Transverse colon (tissue), 4 donors: ENCODE results near the gene WDHD1. TPM values are rescaled to one million over a fixed set of nuclear protein-coding genes. Genes with fewer than 3 reads are reported as not detected.
A peak's percentile ranks its signal among the peaks of the same experiment; 100 is the strongest.
"Not testable (repeated sequence)": the region's sequence is repeated elsewhere in the genome, so short reads cannot be mapped to it uniquely, and the experiment has no call there.

Experiments used
- DNase-seq: peaks from one replicate; pipeline ENCODE4 v3.0.0-alpha.2; 2019
- H3K27ac ChIP-seq, 4 donors: fragments of 200-600 bp; sonication (generic); 2 replicates each; pipeline ENCODE4 v1.5.1; 2016 to 2018; ENCODE audit warnings: inconsistent platforms in 4 of 4
- H3K27me3 ChIP-seq: fragments of 200-600 bp; sonication (generic); 2 replicates; pipeline ENCODE4 v1.5.1; 2017; ENCODE audit warnings: inconsistent platforms
- H3K36me3 ChIP-seq, 4 donors: fragments of 200-600 bp; sonication (generic); 2 replicates each; pipeline ENCODE4 v1.5.1; 2017 to 2019; ENCODE audit warnings: inconsistent platforms in 4 of 4
- H3K4me1 ChIP-seq, 4 donors: fragments of 200-600 bp; sonication (generic); 2 replicates each; pipeline ENCODE4 v1.5.1; 2017 to 2020; ENCODE audit warnings: inconsistent platforms in 4 of 4
- H3K4me3 ChIP-seq, 4 donors: fragments of 200-600 bp; sonication (generic); 1 replicate in 1 of 4; 2 replicates in 3 of 4; pipeline versions ENCODE4 v1.5.1 to v1.6.1; 2017 to 2019; ENCODE audit warnings: inconsistent platforms in 4 of 4
- H3K9me3 ChIP-seq, 2 donors: fragments of 200-600 bp; sonication (generic); 2 replicates each; pipeline ENCODE4 v1.5.1; 2017 to 2019; ENCODE audit warnings: inconsistent platforms in 2 of 2
- CTCF ChIP-seq, 5 experiments: fragments of 200-600 bp in 3 of 5; fragments of 450-650 bp in 2 of 5; sonication (generic) in 3 of 5; IDR thresholded peaks; 1 replicate in 2 of 5; 2 replicates in 3 of 5; pipeline ENCODE4 v1.5.1; 2016 to 2017; ENCODE audit warnings: antibody characterized with exemption in 5 of 5, inconsistent platforms in 3 of 5, mild to moderate bottlenecking in 2 of 5, moderate library complexity in 1 of 5
- EP300 ChIP-seq: sonication (generic); formaldehyde crosslinking; IDR thresholded peaks from one replicate; pipeline ENCODE4 v1.6.1; 2017; ENCODE audit warnings: antibody characterized with exemption, low read depth
- POLR2A ChIP-seq: fragments of 450-650 bp; IDR thresholded peaks from one replicate; pipeline ENCODE4 v1.6.1; 2016; ENCODE audit warnings: antibody characterized with exemption, mild to moderate bottlenecking, moderate library complexity
- POLR2AphosphoS5 ChIP-seq, 3 donors: sonication (generic); formaldehyde crosslinking; IDR thresholded peaks; one replicate each; pipeline ENCODE4 v1.6.1; 2016; ENCODE audit warnings: antibody characterized with exemption in 3 of 3
- WGBS, 2 donors: methylation state at CpG; one replicate each; pipeline ENCODE4 v1.1.5; 2018; ENCODE audit warnings: low coverage in 1 of 2; 5-methylcytosine and 5-hydroxymethylcytosine counted together
- in situ Hi-C, 4 donors: fragments of 200-750 bp; cut with MboI; loops; one replicate each; pipeline versions ENCODE4 v1.15.0 to v1.15.1; 2017; ENCODE audit warnings: low sequenced_read_pairs in 3 of 4, low pct_ligation_motif_present in 1 of 4, low pct_unique_long_range_greater_than_20kb in 1 of 4
- intact Hi-C: fragments of 100-400 bp; cut with DNase I; formaldehyde crosslinking; loops from one replicate; pipeline ENCODE4 v1.15.1; 2023; ENCODE audit warnings: low total_unique reads
- total RNA-seq, 4 donors: library from RNA; depleted of rRNA; stranded (reverse); fragments of >200 nt; gene quantifications; one replicate each; pipeline ENCODE4 v1.1.0, GENCODE V29; 2016

WDHD1 gene
- total RNA-seq, 4 donors from 2014 or later: 0.20 to 1.2 (median 1.1) TPM; not detected in 1

GRCh38 chr14:55028476-55028875 is 1.6 kb upstream of the WDHD1 start:
- TF ChIP-seq CTCF (IDR thresholded peaks at IDR 0.05) (no peak), EP300 (no peak), POLR2A (no peak), POLR2AphosphoS5 (IDR thresholded peaks at IDR 0.05) (no peak)
- Histone ChIP-seq H3K36me3 (peaks cover 0 to 11% (median 1%) of the 10 kb centered on the region in 4 donors), H3K4me1 (peaks cover 15 to 32% (median 25%) of the 10 kb centered on the region in 4 donors), H3K4me3 (peak overlapping the region in 1 of 4 donors; percentile 66), H3K27me3 (no peaks in the 10 kb centered on the region), H3K9me3 (no peaks in the 10 kb centered on the region), H3K27ac (no peak overlapping the region)
- WGBS, 2 donors: 65 to 69% methylated on average over 4 of the region's 4 CpGs
- intact Hi-C loops: no loop called here
- DNase-seq: no peak
- in situ Hi-C loops: no loop called here

- Histone ChIP-seq H3K27me3 (no peaks in the 10 kb centered on the region), H3K4me1 (peaks cover 15 to 32% (median 25%) of the 10 kb centered on the region in 4 donors), H3K27ac (peak overlapping the region in 2 of 4 donors; percentile 85 to 92), H3K4me3 (peak overlapping the region in 3 of 4 donors; percentile 66 to 80 (median 72)), H3K36me3 (peaks cover 0 to 11% (median 1%) of the 10 kb centered on the region in 4 donors), H3K9me3 (no peaks in the 10 kb centered on the region)
- TF ChIP-seq CTCF (IDR thresholded peaks at IDR 0.05) (no peak), POLR2A (no peak), POLR2AphosphoS5 (IDR thresholded peaks at IDR 0.05) (no peak)
- in situ Hi-C loops (no loop called here), intact Hi-C loops (no loop called here)
- no peak for DNase-seq
- 4% methylated on average over 8 of the region's 8 CpGs for WGBS, 2 donors
These were observed 1.2 kb upstream of the WDHD1 start for GRCh38 chr14:55028066-55028465.

GRCh38 chr14:55026441-55026792 is 482 bp downstream of the WDHD1 start:
- in situ Hi-C loops: no loop called here
- WGBS, 2 donors: 2% methylated on average over 8 to 9 of the region's 9 CpGs

GRCh38 chr14:55025948-55026347 is 951 bp downstream of the WDHD1 start:
- Histone ChIP-seq H3K27ac (peak overlapping the region in 1 of 4 donors; percentile 92), H3K4me3 (peak overlapping the region in 1 of 4 donors; percentile 66), H3K9me3 (no peaks in the 10 kb centered on the region), H3K36me3 (no peaks in the 10 kb centered on the region), H3K4me1 (peaks cover 15 to 32% (median 25%) of the 10 kb centered on the region in 4 donors), H3K27me3 (no peaks in the 10 kb centered on the region)
- no peak for DNase-seq
- 35 to 43% methylated on average over 7 of the region's 7 CpGs for WGBS, 2 donors
- intact Hi-C loops (no loop called here), in situ Hi-C loops (no loop called here)
- TF ChIP-seq CTCF (IDR thresholded peaks at IDR 0.05) (no peak), EP300 (no peak), POLR2AphosphoS5 (IDR thresholded peaks at IDR 0.05) (no peak), POLR2A (no peak)

More at GRCh38 chr14:55026441-55026792, 482 bp downstream of the WDHD1 start:
- DNase-seq: no peak
- Histone ChIP-seq H3K27ac (peak overlapping the region; percentile 85 to 92 (median 88)), H3K4me1 (peaks cover 15 to 32% (median 25%) of the 10 kb centered on the region in 4 donors), H3K36me3 (no peaks in the 10 kb centered on the region), H3K9me3 (no peaks in the 10 kb centered on the region), H3K4me3 (peak overlapping the region; percentile 66 to 82 (median 76)), H3K27me3 (no peaks in the 10 kb centered on the region)
- intact Hi-C loops: no loop called here
- no peak for TF ChIP-seq EP300
- no peak for TF ChIP-seq POLR2AphosphoS5 (IDR thresholded peaks at IDR 0.05)
- no peak for TF ChIP-seq CTCF (IDR thresholded peaks at IDR 0.05)

- WGBS, 2 donors: 65 to 67% methylated on average over 2 to 4 of the region's 5 CpGs
- DNase-seq, intact Hi-C loops, in situ Hi-C loops, H3K27me3 ChIP-seq, H3K36me3 ChIP-seq, H3K27ac ChIP-seq, H3K4me3 ChIP-seq, H3K9me3 ChIP-seq: not testable (repeated sequence)
- peaks cover 15 to 27% (median 23%) of the 10 kb centered on the region in 4 donors for H3K4me1 ChIP-seq
These were observed 2.5 kb downstream of the WDHD1 start for GRCh38 chr14:55024365-55024764.
